H1 (cell line): ENCODE results near the gene KLK12. TPM values are rescaled to one million over a fixed set of nuclear protein-coding genes. Genes with fewer than 3 reads are reported as not detected.

Source experiments
- CHD1 ChIP-seq: IDR thresholded peaks from 2 replicates; pipeline ENCODE4 v1.6.1; 2012; ENCODE audit warnings: low read depth, low read length, improper control_type of control experiment
- CREB1 ChIP-seq: IDR thresholded peaks from 2 replicates; pipeline ENCODE4 v1.6.1; 2012; ENCODE audit warnings: inconsistent platforms
- SIN3A ChIP-seq, 2 experiments: IDR thresholded peaks in 1 of 2; conservative IDR thresholded peaks in 1 of 2; 2 replicates each; pipeline ENCODE4 v1.6.1; 2011 to 2012; ENCODE audit warnings: low read length in 2 of 2, improper control_type of control experiment in 1 of 2, low read depth in 1 of 2, mild to moderate bottlenecking in 1 of 2
- SP2 ChIP-seq: IDR thresholded peaks from 2 replicates; pipeline ENCODE4 v1.6.1; 2012; ENCODE audit warnings: mild to moderate bottlenecking, low read length, inconsistent platforms
- polyA plus RNA-seq, 7 experiments: library from polyadenylated mRNA; depleted of rRNA in 3 of 7; stranded (reverse) in 5 of 7; unstranded in 2 of 7; fragments of >200 nt in 5 of 7; fragments of 200-250 nt in 2 of 7; gene quantifications; 1 replicate in 5 of 7; 2 replicates in 1 of 7; 4 replicates in 1 of 7; pipeline versions ENCODE4 v1.2.1 to v1.2.3, GENCODE V29; 2011 to 2013; ENCODE audit warnings: missing spikeins in 2 of 7, mixed read lengths in 2 of 7
- total RNA-seq: library from RNA; stranded (reverse); fragmentation: NEBNext Ultra II Directional; extraction: Animal tissue kit (Norgen Biotek cat#: 25700); gene quantifications from 2 replicates; pipeline ENCODE4 v1.2.1, GENCODE V29; 2021
- TF ChIP-seq, protein P1 (sequence below): IDR thresholded peaks from 2 replicates; pipeline ENCODE4 v1.6.1; 2011; ENCODE audit warnings: low read depth, mild to moderate bottlenecking, low read length; ENCODE audit not compliant: insufficient read depth

The KLK12 gene
- total and polyA plus RNA-seq, 2 of the 8 experiments (the other 6 are each of a cell fraction or from before 2014, with no cell fraction given): 0.24 TPM; not detected in 1

DNA sequence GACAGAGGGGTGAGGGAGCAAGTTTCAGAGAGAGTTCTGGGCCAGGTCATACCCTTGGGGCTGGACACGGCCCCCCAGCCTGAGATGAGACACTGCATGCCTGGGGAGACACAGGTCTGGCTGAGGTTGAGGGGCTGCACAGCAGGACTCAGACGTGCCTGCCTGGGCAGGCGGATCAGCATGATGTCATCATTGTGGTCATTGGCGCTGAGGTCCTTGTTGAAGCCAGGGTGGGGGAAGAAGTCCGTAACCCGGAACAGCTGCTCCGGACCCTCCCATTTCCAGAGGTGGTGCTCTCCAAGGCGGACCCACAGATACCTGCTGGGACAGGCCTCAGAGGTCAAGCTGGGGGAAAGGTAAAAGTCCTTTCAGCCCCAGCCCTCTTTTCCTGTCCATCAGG lies 28.4 kb downstream of the KLK12 start (continued):
- TF ChIP-seq SIN3A (conservative IDR thresholded peaks at IDR 0.05 in 1 of 2, IDR thresholded peaks at IDR 0.05 in 1 of 2; ENCODE audit: low read depth in 1 of 2, low read length in 2 of 2) (no peak), CREB1 (no peak), CHD1 (no peak), SP2 (no peak)
- TF ChIP-seq, protein P1, sequence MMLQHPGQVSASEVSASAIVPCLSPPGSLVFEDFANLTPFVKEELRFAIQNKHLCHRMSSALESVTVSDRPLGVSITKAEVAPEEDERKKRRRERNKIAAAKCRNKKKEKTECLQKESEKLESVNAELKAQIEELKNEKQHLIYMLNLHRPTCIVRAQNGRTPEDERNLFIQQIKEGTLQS: no peak
